Suprapubic skin (tissue), 4 donors: ENCODE data around the gene AJAP1.

Experiments used
- EP300 ChIP-seq: sonication (generic); formaldehyde crosslinking; IDR thresholded peaks from one replicate; pipeline ENCODE4 v1.6.1; 2017; ENCODE audit warnings: antibody characterized with exemption
- POLR2AphosphoS5 ChIP-seq, 3 donors: sonication (generic); formaldehyde crosslinking; IDR thresholded peaks; one replicate each; pipeline ENCODE4 v1.6.1; 2017; ENCODE audit warnings: antibody characterized with exemption in 3 of 3
- TF ChIP-seq, protein P1 (sequence below), 2 donors: fragments of 200-600 bp in 1 of 2; fragments of 450-650 bp in 1 of 2; sonication (generic) in 1 of 2; IDR thresholded peaks; one replicate each; pipeline ENCODE4 v1.5.1; 2016 to 2019; ENCODE audit warnings: antibody characterized with exemption in 2 of 2, mild to moderate bottlenecking in 1 of 2, moderate library complexity in 1 of 2

DNA sequence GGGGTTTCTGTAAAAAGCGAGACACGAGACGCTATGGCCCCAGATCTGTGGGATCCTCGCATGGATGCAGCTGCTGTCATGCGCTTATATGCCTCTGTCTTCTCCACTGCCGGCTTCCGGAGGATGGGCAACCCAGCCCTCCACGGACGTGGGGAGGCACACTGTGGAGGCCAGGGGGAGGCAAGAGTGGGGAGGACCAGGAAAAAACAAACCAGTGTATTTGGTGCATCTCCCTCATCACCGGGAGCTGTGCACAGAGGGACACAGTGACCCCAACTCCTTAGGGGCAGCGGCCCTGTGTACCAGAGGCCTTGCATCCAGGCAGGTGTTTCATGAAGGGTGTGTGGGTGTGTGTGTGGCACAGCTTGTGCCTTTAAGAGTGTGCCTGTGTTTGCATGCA, 95.0 kb downstream of the AJAP1 start:
- TF ChIP-seq, protein P1, sequence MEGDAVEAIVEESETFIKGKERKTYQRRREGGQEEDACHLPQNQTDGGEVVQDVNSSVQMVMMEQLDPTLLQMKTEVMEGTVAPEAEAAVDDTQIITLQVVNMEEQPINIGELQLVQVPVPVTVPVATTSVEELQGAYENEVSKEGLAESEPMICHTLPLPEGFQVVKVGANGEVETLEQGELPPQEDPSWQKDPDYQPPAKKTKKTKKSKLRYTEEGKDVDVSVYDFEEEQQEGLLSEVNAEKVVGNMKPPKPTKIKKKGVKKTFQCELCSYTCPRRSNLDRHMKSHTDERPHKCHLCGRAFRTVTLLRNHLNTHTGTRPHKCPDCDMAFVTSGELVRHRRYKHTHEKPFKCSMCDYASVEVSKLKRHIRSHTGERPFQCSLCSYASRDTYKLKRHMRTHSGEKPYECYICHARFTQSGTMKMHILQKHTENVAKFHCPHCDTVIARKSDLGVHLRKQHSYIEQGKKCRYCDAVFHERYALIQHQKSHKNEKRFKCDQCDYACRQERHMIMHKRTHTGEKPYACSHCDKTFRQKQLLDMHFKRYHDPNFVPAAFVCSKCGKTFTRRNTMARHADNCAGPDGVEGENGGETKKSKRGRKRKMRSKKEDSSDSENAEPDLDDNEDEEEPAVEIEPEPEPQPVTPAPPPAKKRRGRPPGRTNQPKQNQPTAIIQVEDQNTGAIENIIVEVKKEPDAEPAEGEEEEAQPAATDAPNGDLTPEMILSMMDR (IDR thresholded peaks at IDR 0.05) = no peak
- TF ChIP-seq EP300 (no peak), POLR2AphosphoS5 (IDR thresholded peaks at IDR 0.05) (no peak)
